Tibial artery (tissue), 4 donors: Measurements from ENCODE around the gene EFNB3.

Experiments
- DNase-seq, 2 donors: peaks; one replicate each; pipeline ENCODE4 v3.0.0-alpha.2; 2019
- H3K27ac ChIP-seq, 2 donors: fragments of 200-600 bp; sonication (generic) in 1 of 2; 1 replicate in 1 of 2; 2 replicates in 1 of 2; pipeline ENCODE4 v1.5.1; 2018 to 2019; ENCODE audit warnings: mild to moderate bottlenecking in 1 of 2
- H3K27me3 ChIP-seq, 2 donors: fragments of 200-600 bp; sonication (generic) in 1 of 2; one replicate each; pipeline versions ENCODE4 v1.5.1 to v1.6.0; 2016 to 2019
- H3K36me3 ChIP-seq, 3 donors: fragments of 200-600 bp; sonication (generic) in 2 of 3; one replicate each; pipeline ENCODE4 v1.5.1; 2016 to 2019; ENCODE audit warnings: mild to moderate bottlenecking in 2 of 3
- H3K4me1 ChIP-seq, 4 donors: fragments of 200-600 bp; sonication (generic) in 2 of 4; 1 replicate in 3 of 4; 2 replicates in 1 of 4; pipeline ENCODE4 v1.5.1; 2016 to 2019
- H3K4me3 ChIP-seq, 2 donors: fragments of 200-600 bp; sonication (generic) in 1 of 2; 1 replicate in 1 of 2; 2 replicates in 1 of 2; pipeline ENCODE4 v1.5.1; 2018 to 2019; ENCODE audit warnings: mild to moderate bottlenecking in 2 of 2
- H3K9me3 ChIP-seq, 3 donors: fragments of 200-600 bp; sonication (generic) in 1 of 3; one replicate each; pipeline ENCODE4 v1.5.1; 2016 to 2019
- CTCF ChIP-seq, 2 experiments: fragments of 200-600 bp in 1 of 2; fragments of 450-650 bp in 1 of 2; IDR thresholded peaks; one replicate each; pipeline ENCODE4 v1.5.1; 2017 to 2019; ENCODE audit warnings: antibody characterized with exemption in 2 of 2, mild to moderate bottlenecking in 1 of 2, moderate library complexity in 1 of 2
- intact Hi-C: fragments of 100-400 bp; cut with DNase I; formaldehyde crosslinking; loops from one replicate; pipeline ENCODE4 v1.15.0; 2023; ENCODE audit warnings: low total_unique reads

The EFNB3 gene

GRCh38 chr17:7707446-7707845, 2.4 kb downstream of the EFNB3 start:
- Histone ChIP-seq H3K36me3 (peaks cover under 1 to 7% (median 6%) of the 10 kb centered on the region in 3 donors), H3K27ac (no peak overlapping the region), H3K27me3 (peaks cover 0 to 100% of the 10 kb centered on the region in 2 donors), H3K9me3 (no peaks in the 10 kb centered on the region), H3K4me3 (no peak overlapping the region), H3K4me1 (peaks cover 0 to 18% (median 14%) of the 10 kb centered on the region in 4 donors)
- intact Hi-C loops = no loop called here
- DNase-seq = peak in 1 of 2 donors; percentile 38
- TF ChIP-seq CTCF (IDR thresholded peaks at IDR 0.05) = no peak

GRCh38 chr17:7707858-7708750, 3.1 kb downstream of the EFNB3 start:
- peaks cover 0 to 100% of the 10 kb centered on the region in 2 donors for H3K27me3 ChIP-seq
- no peak for TF ChIP-seq CTCF (IDR thresholded peaks at IDR 0.05)
- intact Hi-C loops = no loop called here
- no peak overlapping the region for H3K4me3 ChIP-seq
- peaks cover 0 to under 1% (median 0%) of the 10 kb centered on the region in 3 donors for H3K36me3 ChIP-seq
- DNase-seq = peak in 1 of 2 donors; percentile 55
- H3K4me1 ChIP-seq = peaks cover 0 to 18% (median 14%) of the 10 kb centered on the region in 4 donors
- H3K27ac ChIP-seq = no peak overlapping the region
- H3K9me3 ChIP-seq = no peaks in the 10 kb centered on the region

- Histone ChIP-seq H3K27me3 (peaks cover 0 to 99% of the 10 kb centered on the region in 2 donors), H3K4me3 (no peak overlapping the region), H3K27ac (no peak overlapping the region), H3K36me3 (no peaks in the 10 kb centered on the region), H3K9me3 (no peaks in the 10 kb centered on the region), H3K4me1 (peaks cover 0 to 15% (median 14%) of the 10 kb centered on the region in 4 donors)
- intact Hi-C loops = no loop called here
- no peak for TF ChIP-seq CTCF (IDR thresholded peaks at IDR 0.05)
- no peak for DNase-seq
Observed at GRCh38 chr17:7709031-7709430, 4.0 kb downstream of the EFNB3 start.

GRCh38 chr17:7710301-7710700, 5.3 kb downstream of the EFNB3 start:
- H3K36me3 ChIP-seq = no peaks in the 10 kb centered on the region
- no peak for DNase-seq
- peaks cover 0 to 99% of the 10 kb centered on the region in 2 donors for H3K27me3 ChIP-seq
- H3K9me3 ChIP-seq = no peaks in the 10 kb centered on the region
- H3K4me3 ChIP-seq = no peak overlapping the region
- peaks cover 0 to 3% (median 2%) of the 10 kb centered on the region in 4 donors for H3K4me1 ChIP-seq
- intact Hi-C loops = no loop called here
- no peak for TF ChIP-seq CTCF (IDR thresholded peaks at IDR 0.05)
- no peak overlapping the region for H3K27ac ChIP-seq

GRCh38 chr17:7711051-7711755, 6.2 kb downstream of the EFNB3 start:
- no peak overlapping the region for H3K27ac ChIP-seq
- TF ChIP-seq CTCF (IDR thresholded peaks at IDR 0.05) = no peak
- no peaks in the 10 kb centered on the region for H3K36me3 ChIP-seq
- H3K4me1 ChIP-seq = peaks cover 0 to 2% (median under 1%) of the 10 kb centered on the region in 4 donors
- no peak overlapping the region for H3K4me3 ChIP-seq
- intact Hi-C loops = no loop called here
- H3K9me3 ChIP-seq = no peaks in the 10 kb centered on the region
- DNase-seq = no peak
- peaks cover 0 to 96% of the 10 kb centered on the region in 2 donors for H3K27me3 ChIP-seq
